ENCODE measurements around the gene SLC39A11. TPM values are rescaled to one million over a fixed set of nuclear protein-coding genes. Genes with fewer than 3 reads are reported as not detected.

SLC39A11 gene
- polyA plus RNA-seq, 1 of the 3 experiments (the other 2 are of a cell fraction) = 23.5 TPM

- DNase-seq = no peak
- no peak for TF ChIP-seq YY1 (IDR thresholded peaks at IDR 0.05; ENCODE audit: low read depth)
- no peak for TF ChIP-seq POLR2AphosphoS5 (IDR thresholded peaks at IDR 0.05; ENCODE audit: low read depth, low read length)
- TF ChIP-seq RAD21 (IDR thresholded peaks at IDR 0.05; ENCODE audit: low read length) = no peak
- no peak for TF ChIP-seq REST (IDR thresholded peaks at IDR 0.05; ENCODE audit: low read depth, low read length)
- no peak for TF ChIP-seq FOSL2 (IDR thresholded peaks at IDR 0.05; ENCODE audit: borderline replicate concordance, low read depth)
- TF ChIP-seq, protein P1, sequence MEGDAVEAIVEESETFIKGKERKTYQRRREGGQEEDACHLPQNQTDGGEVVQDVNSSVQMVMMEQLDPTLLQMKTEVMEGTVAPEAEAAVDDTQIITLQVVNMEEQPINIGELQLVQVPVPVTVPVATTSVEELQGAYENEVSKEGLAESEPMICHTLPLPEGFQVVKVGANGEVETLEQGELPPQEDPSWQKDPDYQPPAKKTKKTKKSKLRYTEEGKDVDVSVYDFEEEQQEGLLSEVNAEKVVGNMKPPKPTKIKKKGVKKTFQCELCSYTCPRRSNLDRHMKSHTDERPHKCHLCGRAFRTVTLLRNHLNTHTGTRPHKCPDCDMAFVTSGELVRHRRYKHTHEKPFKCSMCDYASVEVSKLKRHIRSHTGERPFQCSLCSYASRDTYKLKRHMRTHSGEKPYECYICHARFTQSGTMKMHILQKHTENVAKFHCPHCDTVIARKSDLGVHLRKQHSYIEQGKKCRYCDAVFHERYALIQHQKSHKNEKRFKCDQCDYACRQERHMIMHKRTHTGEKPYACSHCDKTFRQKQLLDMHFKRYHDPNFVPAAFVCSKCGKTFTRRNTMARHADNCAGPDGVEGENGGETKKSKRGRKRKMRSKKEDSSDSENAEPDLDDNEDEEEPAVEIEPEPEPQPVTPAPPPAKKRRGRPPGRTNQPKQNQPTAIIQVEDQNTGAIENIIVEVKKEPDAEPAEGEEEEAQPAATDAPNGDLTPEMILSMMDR (IDR thresholded peaks at IDR 0.05) = no peak
- TF ChIP-seq RCOR1 (IDR thresholded peaks at IDR 0.05; ENCODE audit: low read length) = no peak
- no peak for TF ChIP-seq NFIC (IDR thresholded peaks at IDR 0.05; ENCODE audit: borderline replicate concordance)
- no peak for TF ChIP-seq NRF1 (IDR thresholded peaks at IDR 0.05; ENCODE audit: low read depth, low read length)
- no peak for TF ChIP-seq RFX5 (IDR thresholded peaks at IDR 0.05; ENCODE audit: low read length)
- TF ChIP-seq, protein P2, sequence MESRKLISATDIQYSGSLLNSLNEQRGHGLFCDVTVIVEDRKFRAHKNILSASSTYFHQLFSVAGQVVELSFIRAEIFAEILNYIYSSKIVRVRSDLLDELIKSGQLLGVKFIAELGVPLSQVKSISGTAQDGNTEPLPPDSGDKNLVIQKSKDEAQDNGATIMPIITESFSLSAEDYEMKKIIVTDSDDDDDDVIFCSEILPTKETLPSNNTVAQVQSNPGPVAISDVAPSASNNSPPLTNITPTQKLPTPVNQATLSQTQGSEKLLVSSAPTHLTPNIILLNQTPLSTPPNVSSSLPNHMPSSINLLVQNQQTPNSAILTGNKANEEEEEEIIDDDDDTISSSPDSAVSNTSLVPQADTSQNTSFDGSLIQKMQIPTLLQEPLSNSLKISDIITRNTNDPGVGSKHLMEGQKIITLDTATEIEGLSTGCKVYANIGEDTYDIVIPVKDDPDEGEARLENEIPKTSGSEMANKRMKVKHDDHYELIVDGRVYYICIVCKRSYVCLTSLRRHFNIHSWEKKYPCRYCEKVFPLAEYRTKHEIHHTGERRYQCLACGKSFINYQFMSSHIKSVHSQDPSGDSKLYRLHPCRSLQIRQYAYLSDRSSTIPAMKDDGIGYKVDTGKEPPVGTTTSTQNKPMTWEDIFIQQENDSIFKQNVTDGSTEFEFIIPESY (IDR thresholded peaks at IDR 0.05; ENCODE audit: borderline replicate concordance, low read depth) = no peak
- TF ChIP-seq GATA2 (CRISPR knock-in tag; IDR thresholded peaks at IDR 0.05) = no peak
- no peak for TF ChIP-seq CHD2 (IDR thresholded peaks at IDR 0.05; ENCODE audit: low read length, partially characterized antibody)
- TF ChIP-seq TEAD4 (IDR thresholded peaks at IDR 0.05; ENCODE audit: borderline replicate concordance, insufficient read depth) = no peak
- no peak for TF ChIP-seq FOXM1 (IDR thresholded peaks at IDR 0.05; ENCODE audit: low read depth)
- no peak for TF ChIP-seq IRF3 (IDR thresholded peaks at IDR 0.05; ENCODE audit: low read depth, low read length)
- no peak for TF ChIP-seq RXRA (IDR thresholded peaks at IDR 0.05; ENCODE audit: borderline replicate concordance, low read depth)
- TF ChIP-seq FOXJ3 (CRISPR knock-in tag; IDR thresholded peaks at IDR 0.05) = no peak
- POLR2A ChIA-PET = no interaction called here
- H3K79me2 ChIP-seq (ENCODE audit: insufficient read depth) = no peaks in the 10 kb centered on the region
- no peaks in the 10 kb centered on the region for H3K9me3 ChIP-seq
- no peak overlapping the region for H3K27ac ChIP-seq (ENCODE audit: low read depth in 2 of 2, low read length in 1 of 2)
- no peaks in the 10 kb centered on the region for H4K20me1 ChIP-seq (ENCODE audit: insufficient read depth)
- H3K4me3 ChIP-seq (ENCODE audit: low read depth in 2 of 2, low read length in 1 of 2) = no peak overlapping the region
- no peaks in the 10 kb centered on the region for H3K36me3 ChIP-seq (replicated peaks in 1 of 2; ENCODE audit: control insufficient read depth in 1 of 2, insufficient read depth in 2 of 2, low read length in 1 of 2)
- H3K9me2 ChIP-seq = no peaks in the 10 kb centered on the region
- no peaks in the 10 kb centered on the region for H3K27me3 ChIP-seq (ENCODE audit: insufficient read depth)
- H2AFZ ChIP-seq (ENCODE audit: low read depth) = no peak overlapping the region
- WGBS (ENCODE audit: low lambda C conversion rate) = 84% methylated on average over 9 of the region's 9 CpGs
- CTCF ChIA-PET = no interaction called here
- H3K4me2 ChIP-seq = no peak overlapping the region
- H3K4me1 ChIP-seq (ENCODE audit: control insufficient read depth in 1 of 2, insufficient read depth in 2 of 2, low read depth in 1 of 2, low read length in 1 of 2) = peaks cover 0 to 14% of the 10 kb centered on the region in 2 experiments; a peak in 1 of 4 replicates
- no peaks in the 10 kb centered on the region for H3F3A ChIP-seq (replicated peaks; ENCODE audit: insufficient read depth)
- H3K9ac ChIP-seq = no peak overlapping the region
Observed at GRCh38 chr17:72901083-72901482, 191.4 kb downstream of the SLC39A11 start.
